GM10266 (cell line): ENCODE results near the gene TIE1.

ENCODE experiments used
- DNase-seq: peaks from one replicate; pipeline ENCODE4 v3.0.0; 2012; ENCODE audit errors: extremely low spot score
- CTCF ChIP-seq: IDR thresholded peaks from 2 replicates; pipeline ENCODE4 v1.5.1; 2012; ENCODE audit warnings: mild to moderate bottlenecking, low read depth; ENCODE audit not compliant: control insufficient read depth, insufficient read depth; ENCODE audit errors: missing control alignments

Gene TIE1

DNA sequence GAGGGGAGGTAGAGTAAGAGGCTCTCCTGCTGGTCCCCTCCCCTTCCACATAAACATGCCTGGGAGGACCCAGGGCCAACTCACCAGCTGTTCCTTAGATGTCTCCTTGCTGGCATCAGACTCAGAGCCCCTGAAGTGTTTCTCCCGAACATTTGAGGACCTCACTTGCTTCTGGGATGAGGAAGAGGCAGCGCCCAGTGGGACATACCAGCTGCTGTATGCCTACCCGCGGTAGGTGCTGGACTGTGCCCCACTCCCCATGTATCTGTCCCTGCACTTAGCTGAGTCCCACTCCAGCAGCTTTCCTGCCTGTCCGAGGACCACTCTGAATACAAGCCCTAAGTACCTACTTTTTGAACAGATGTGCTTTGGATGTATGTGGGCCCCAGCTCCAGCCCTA is 37.2 kb downstream of the TIE1 start:
- TF ChIP-seq CTCF, result no peak

GRCh38 chr1:43339584-43340232 is 38.9 kb downstream of the TIE1 start:
- TF ChIP-seq CTCF, result no peak
- DNase-seq, result no peak

More for the DNA sequence above, 37.2 kb downstream of the TIE1 start:
- no peak for DNase-seq

DNA sequence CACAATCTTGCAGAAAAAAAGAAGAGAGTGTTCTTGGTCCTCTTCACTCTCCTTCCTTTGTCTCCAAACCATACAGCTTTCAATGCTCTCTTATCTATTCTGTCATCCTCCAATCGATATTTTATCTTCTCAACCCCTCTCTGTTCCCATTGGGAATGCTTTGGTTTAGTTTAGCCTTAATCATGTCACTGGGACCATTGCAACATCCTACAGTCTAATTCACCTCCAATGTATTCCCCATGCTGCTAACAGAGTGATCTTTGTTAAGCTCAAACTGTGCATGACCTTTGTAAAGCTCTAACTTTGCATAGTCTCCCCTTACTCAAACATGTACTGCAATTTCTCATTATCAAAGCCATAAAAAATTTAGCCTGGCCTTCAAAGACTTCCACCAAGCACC is 39.8 kb downstream of the TIE1 start:
- DNase-seq, result no peak
- TF ChIP-seq CTCF, result no peak

GRCh38 chr1:43344267-43344850 is 43.6 kb downstream of the TIE1 start:
- no peak for DNase-seq
- TF ChIP-seq CTCF, result no peak

- TF ChIP-seq CTCF, result no peak
- no peak for DNase-seq
Measured at GRCh38 chr1:43345120-43345519, 44.3 kb downstream of the TIE1 start.

DNA sequence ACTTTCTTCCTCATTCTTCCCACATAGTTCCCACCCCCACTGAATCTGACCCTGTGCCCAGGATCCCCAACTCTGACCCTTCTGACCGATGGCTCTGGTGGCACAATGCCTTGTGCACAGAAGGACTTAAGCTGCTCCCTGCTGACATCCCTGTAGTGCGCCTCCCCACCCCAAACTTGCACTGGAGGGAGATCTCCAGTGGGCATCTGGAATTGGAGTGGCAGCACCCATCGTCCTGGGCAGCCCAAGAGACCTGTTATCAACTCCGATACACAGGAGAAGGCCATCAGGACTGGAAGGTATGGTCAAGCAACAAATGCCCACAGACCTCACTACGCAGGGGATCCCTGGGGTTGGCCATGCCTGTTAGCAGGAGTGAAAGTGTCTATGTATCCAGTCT is 45.9 kb downstream of the TIE1 start:
- no peak for TF ChIP-seq CTCF
- DNase-seq, result no peak

GRCh38 chr1:43348343-43348808 is 47.6 kb downstream of the TIE1 start:
- no peak for DNase-seq
- TF ChIP-seq CTCF, result no peak
